ENCODE results near the gene TMEM247. TPM values are rescaled to one million over a fixed set of nuclear protein-coding genes. Genes with fewer than 3 reads are reported as not detected.

Gene TMEM247
- total and polyA plus RNA-seq, 2 of the 8 experiments (the other 6 are each of a cell fraction or from before 2014, with no cell fraction given) = not detected

- H4K5ac ChIP-seq (ENCODE audit: insufficient read length, low read depth, low read length) = no peak overlapping the region
- H2AFZ ChIP-seq (ENCODE audit: low read length) = no peak overlapping the region
- H3K9me3 ChIP-seq (ENCODE audit: insufficient read depth in 2 of 2, low read depth in 1 of 2, low read length in 1 of 2) = no peaks in the 10 kb centered on the region
- H3K27me3 ChIP-seq (replicated peaks in 1 of 4; ENCODE audit: control insufficient read depth in 3 of 4, extremely low read depth in 1 of 4, insufficient read depth in 3 of 4, low read length in 3 of 4) = no peaks in the 10 kb centered on the region
- H2AK5ac ChIP-seq (ENCODE audit: low read depth, low read length) = no peak overlapping the region
- H3K4me1 ChIP-seq (replicated peaks in 1 of 4; ENCODE audit: control insufficient read depth in 3 of 4, insufficient read depth in 4 of 4, low read length in 3 of 4) = no peaks in the 10 kb centered on the region
- no peak overlapping the region for H2BK15ac ChIP-seq (ENCODE audit: low read length)
- no peak overlapping the region for H2BK12ac ChIP-seq (ENCODE audit: low read depth, low read length)
- H3K4ac ChIP-seq (replicated peaks; ENCODE audit: insufficient read length, low read depth, low read length) = no peak overlapping the region
- no peaks in the 10 kb centered on the region for H3K79me1 ChIP-seq (ENCODE audit: low read depth, low read length)
- ChIA-PET CTCF (ENCODE audit: partially characterized antibody) (no interaction called here), POLR2A (ENCODE audit: partially characterized antibody) (no interaction called here)
- 86% methylated on average over 3 of the region's 3 CpGs; no CpG with 5 or more reads in 1 of the 2 experiments for WGBS, 2 experiments (ENCODE audit: extremely low coverage in 1 of 2, insufficient coverage in 1 of 2, insufficient read length in 1 of 2, insufficient replicate concordance in 2 of 2, low coverage in 1 of 2, low lambda C conversion rate in 2 of 2, missing lambda C conversion rate in 1 of 2)
- DNase-seq (ENCODE audit: low read depth in 1 of 2, low spot score in 2 of 2) (no peak), FAIRE-seq (no peak)
- H3K4me2 ChIP-seq (ENCODE audit: insufficient read depth in 1 of 2, low read depth in 2 of 2, low read length in 2 of 2) = no peak overlapping the region
- H3K4me3 ChIP-seq (ENCODE audit: extremely low read depth in 1 of 4, insufficient read depth in 2 of 4, low read depth in 3 of 4, low read length in 4 of 4) = no peak overlapping the region
- no peak overlapping the region for H3K23ac ChIP-seq (ENCODE audit: insufficient read length)
- no peak overlapping the region for H2BK5ac ChIP-seq (ENCODE audit: low read depth, low read length)
- no peak overlapping the region for H2BK120ac ChIP-seq (replicated peaks; ENCODE audit: low read depth, low read length)
- no peak overlapping the region; a peak in 1 of 7 replicates for H3K9ac ChIP-seq (replicated peaks in 1 of 4; ENCODE audit: extremely low read depth in 1 of 4, low read depth in 3 of 4, low read length in 3 of 4)
- H3K56ac ChIP-seq (replicated peaks; ENCODE audit: insufficient read length, low read depth, low read length) = no peak overlapping the region
- no peak overlapping the region for H3K18ac ChIP-seq (ENCODE audit: extremely low read depth, low read length)
- no peaks in the 10 kb centered on the region for H3K23me2 ChIP-seq (ENCODE audit: low read depth, low read length)
- no peak overlapping the region for H4K8ac ChIP-seq (ENCODE audit: extremely low read depth, insufficient read depth, low read length)
- H4K20me1 ChIP-seq (replicated peaks in 1 of 2; ENCODE audit: control insufficient read depth in 1 of 2, insufficient read depth in 2 of 2, low read length in 2 of 2) = no peaks in the 10 kb centered on the region
- H3K27ac ChIP-seq (ENCODE audit: low read depth, low read length) = no peak overlapping the region
- no peaks in the 10 kb centered on the region for H3K36me3 ChIP-seq (ENCODE audit: control insufficient read depth in 2 of 4, insufficient read depth in 4 of 4, low read length in 3 of 4)
- no peak overlapping the region for H3K14ac ChIP-seq (ENCODE audit: insufficient read length)
- no peak overlapping the region for H4K91ac ChIP-seq (replicated peaks; ENCODE audit: insufficient read length, low read length)
- H3K79me2 ChIP-seq (ENCODE audit: control insufficient read depth in 1 of 2, insufficient read depth in 2 of 2, low read length in 2 of 2) = no peaks in the 10 kb centered on the region
- no peak overlapping the region for H2BK20ac ChIP-seq (ENCODE audit: low read length)
- no peak for TF ChIP-seq SRF (IDR thresholded peaks at IDR 0.05; ENCODE audit: low read depth, low read length)
- no peak for TF ChIP-seq RXRA (IDR thresholded peaks at IDR 0.05; ENCODE audit: insufficient read depth, low read depth, low read length)
- no peak for TF ChIP-seq POLR2AphosphoS5 (IDR thresholded peaks at IDR 0.05; ENCODE audit: low read depth, low read length)
- TF ChIP-seq CHD1 (IDR thresholded peaks at IDR 0.05; ENCODE audit: low read depth, low read length) = no peak
- TF ChIP-seq RFX5 (IDR thresholded peaks at IDR 0.05; ENCODE audit: borderline replicate concordance, low read depth, low read length) = no peak
- no peak for TF ChIP-seq SP1 (IDR thresholded peaks at IDR 0.05; ENCODE audit: low read depth, low read length)
- TF ChIP-seq BCL11A (IDR thresholded peaks at IDR 0.05; ENCODE audit: low read depth in 2 of 2, low read length in 2 of 2) = no peak
- no peak for TF ChIP-seq RAD21 (IDR thresholded peaks at IDR 0.05 in 1 of 2, conservative IDR thresholded peaks at IDR 0.05 in 1 of 2; ENCODE audit: low read depth in 2 of 2, low read length in 2 of 2)
- TF ChIP-seq TAF7 (optimal IDR thresholded peaks at IDR 0.05; ENCODE audit: borderline replicate concordance, low read depth, low read length) = no peak
- no peak for TF ChIP-seq RBBP5 (IDR thresholded peaks at IDR 0.05; ENCODE audit: borderline replicate concordance, low read depth, low read length)
- no peak for TF ChIP-seq MAX (IDR thresholded peaks at IDR 0.05)
- no peak for TF ChIP-seq JUN (IDR thresholded peaks at IDR 0.05; ENCODE audit: low read depth, low read length)
- TF ChIP-seq CEBPB (IDR thresholded peaks at IDR 0.05; ENCODE audit: low read depth, low read length) = no peak
- TF ChIP-seq JUND (IDR thresholded peaks at IDR 0.05; ENCODE audit: low read length) = no peak
Measured at GRCh38 chr2:46446871-46447568, 32.3 kb upstream of the TMEM247 start.

Data from H1 (cell line).